ENCODE results near the gene TMEM250.

DNA sequence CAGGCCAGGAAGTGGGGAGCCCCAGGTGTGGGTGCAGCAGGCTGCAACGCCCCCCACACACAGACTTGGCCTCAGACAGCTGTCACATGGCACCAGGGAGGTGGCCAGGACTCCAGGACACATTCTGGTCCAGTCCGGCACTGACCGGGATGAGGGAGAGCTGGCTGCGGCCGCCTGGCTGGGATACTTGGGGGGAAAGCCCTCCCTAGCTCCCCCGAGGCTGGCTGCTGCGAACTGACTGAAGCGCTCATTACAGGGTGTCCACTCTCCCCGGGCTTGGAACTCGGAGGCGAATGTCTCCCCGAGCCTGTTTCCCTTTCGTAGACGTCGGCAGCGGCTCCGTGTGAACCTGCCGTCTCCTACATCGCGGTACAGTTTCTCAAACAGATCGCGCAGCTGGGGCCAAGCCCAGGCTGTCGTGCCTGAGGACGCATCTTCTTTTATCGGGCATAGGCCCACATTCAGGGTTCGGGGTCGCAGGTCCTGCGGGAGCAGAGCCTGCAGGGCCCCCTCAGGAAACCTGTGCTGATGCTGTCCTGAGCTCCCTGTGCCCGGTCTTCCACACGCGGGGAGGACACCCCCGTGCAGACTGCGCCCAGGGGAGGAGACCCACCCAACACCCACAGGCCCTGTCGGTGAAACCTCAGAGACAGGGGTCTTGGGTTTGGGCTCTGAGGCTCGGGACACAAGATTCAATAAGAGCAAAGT is 43.4 kb downstream of the TMEM250 start:
- TF ChIP-seq ZNF274 (IDR thresholded peaks at IDR 0.05; ENCODE audit: low read depth, low read length), result no peak
- no peak for TF ChIP-seq SUZ12 (IDR thresholded peaks at IDR 0.05; ENCODE audit: extremely low read depth, insufficient read depth, insufficient read length)
- TF ChIP-seq YY1 (IDR thresholded peaks at IDR 0.05; ENCODE audit: insufficient read depth, insufficient read length), result no peak

Measured in NT2/D1 (cell line).